Sigmoid colon (tissue), 4 donors: ENCODE results near the gene FXN.

Source experiments
- CTCF ChIP-seq, 4 experiments: fragments of 450-650 bp in 3 of 4; fragments of 200-600 bp in 1 of 4; IDR thresholded peaks; one replicate each; pipeline ENCODE4 v1.5.1; 2016 to 2019; ENCODE audit warnings: antibody characterized with exemption in 4 of 4, mild to moderate bottlenecking in 3 of 4, moderate library complexity in 2 of 4
- POLR2A ChIP-seq, 2 donors: fragments of 450-650 bp; IDR thresholded peaks; one replicate each; pipeline ENCODE4 v1.6.1; 2016; ENCODE audit warnings: antibody characterized with exemption in 2 of 2, mild to moderate bottlenecking in 2 of 2, moderate library complexity in 2 of 2
- POLR2AphosphoS5 ChIP-seq, 4 donors: sonication (generic); formaldehyde crosslinking; IDR thresholded peaks; one replicate each; pipeline ENCODE4 v1.6.1; 2017; ENCODE audit warnings: antibody characterized with exemption in 4 of 4

DNA sequence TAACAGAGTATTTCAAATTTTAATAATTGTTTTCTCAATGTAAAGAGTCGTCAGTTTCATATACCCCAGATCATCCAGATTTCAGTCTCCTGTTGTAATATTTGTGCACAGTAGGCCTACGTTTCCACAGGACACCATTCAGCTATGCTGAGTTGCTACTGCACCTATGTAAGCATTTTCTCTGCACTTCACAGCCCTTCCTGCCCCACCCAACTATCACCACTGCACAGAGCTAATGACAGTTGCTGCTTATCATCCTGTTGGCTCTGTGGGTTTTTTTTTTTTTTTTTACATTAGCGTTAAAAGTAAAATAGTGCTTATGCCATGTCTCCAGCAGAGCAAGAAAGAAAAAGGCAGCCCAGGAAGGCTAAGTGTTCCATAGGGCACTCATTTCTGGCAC is 15.7 kb upstream of the FXN start:
- TF ChIP-seq CTCF (IDR thresholded peaks at IDR 0.05), result no peak
- no peak for TF ChIP-seq POLR2A (IDR thresholded peaks at IDR 0.05)
- no peak for TF ChIP-seq POLR2AphosphoS5 (IDR thresholded peaks at IDR 0.05)
